Right lobe of liver (tissue), 4 donors: ENCODE measurements around the gene LHX1.

Source experiments
- CTCF ChIP-seq, 4 donors: fragments of 200-600 bp in 3 of 4; fragments of 450-650 bp in 1 of 4; IDR thresholded peaks; one replicate each; pipeline versions ENCODE4 v1.5.1 to v1.8.0; 2016 to 2022; ENCODE audit warnings: antibody characterized with exemption in 4 of 4, mild to moderate bottlenecking in 2 of 4
- POLR2A ChIP-seq: fragments of 450-650 bp; IDR thresholded peaks from one replicate; pipeline ENCODE4 v1.6.1; 2017; ENCODE audit warnings: antibody characterized with exemption, mild to moderate bottlenecking
- donor health status: DM: no; HTN: no; CAD: no.
- donor health status: DM: no; HTN: no; CAD: no.
- donor health status: DM: no; HTN: yes; CAD: no.

GRCh38 chr17:36928471-36929345 lies 8.6 kb upstream of the LHX1 start:
- TF ChIP-seq CTCF (IDR thresholded peaks at IDR 0.05) (no peak), POLR2A (no peak)
